HepG2 (cell line): ENCODE results near the gene SERHL2. TPM values are rescaled to one million over a fixed set of nuclear protein-coding genes. Genes with fewer than 3 reads are reported as not detected.

ENCODE experiments used
- CEBPG ChIP-seq: IDR thresholded peaks from 2 replicates; pipeline ENCODE4 v1.6.1; 2016
- EED ChIP-seq: sonication (generic); formaldehyde crosslinking; IDR thresholded peaks from 2 replicates; pipeline ENCODE4 v1.5.0; 2020; ENCODE audit warnings: mild to moderate bottlenecking, missing genetic modification reagents
- MTF2 ChIP-seq: sonication (generic); formaldehyde crosslinking; IDR thresholded peaks from 2 replicates; pipeline ENCODE4 v1.5.0; 2020; ENCODE audit warnings: missing genetic modification reagents, borderline replicate concordance
- NBN ChIP-seq: fragments of 450-650 bp; conservative IDR thresholded peaks from 2 replicates; pipeline ENCODE4 v1.6.1; 2017
- RXRB ChIP-seq: IDR thresholded peaks from 2 replicates; pipeline ENCODE4 v1.6.1; 2016; ENCODE audit warnings: borderline replicate concordance, missing genetic modification reagents, missing compliant biosample characterization
- SNAPC2 ChIP-seq: sonication (generic); formaldehyde crosslinking; IDR thresholded peaks from 2 replicates; pipeline ENCODE4 v1.8.1; 2022; ENCODE audit warnings: mild to moderate bottlenecking, missing genetic modification reagents
- TAF1 ChIP-seq: sonication (generic); formaldehyde crosslinking; IDR thresholded peaks from 2 replicates; pipeline ENCODE4 v1.4.0; 2020; ENCODE audit warnings: missing genetic modification reagents
- ZFP37 ChIP-seq: sonication (generic); formaldehyde crosslinking; IDR thresholded peaks from 2 replicates; pipeline ENCODE4 v1.4.0; 2020; ENCODE audit warnings: missing genetic modification reagents, borderline replicate concordance
- ZMYM2 ChIP-seq: sonication (generic); formaldehyde crosslinking; IDR thresholded peaks from 2 replicates; pipeline ENCODE4 v1.8.0; 2022; ENCODE audit warnings: mild to moderate bottlenecking, missing genetic modification reagents
- ZNF543 ChIP-seq: sonication (generic); formaldehyde crosslinking; IDR thresholded peaks from 2 replicates; pipeline ENCODE4 v1.4.0; 2020; ENCODE audit warnings: mild to moderate bottlenecking, missing genetic modification reagents
- ZNF556 ChIP-seq: sonication (generic); formaldehyde crosslinking; IDR thresholded peaks from 2 replicates; pipeline ENCODE4 v1.4.0; 2020; ENCODE audit warnings: mild to moderate bottlenecking, missing genetic modification reagents, borderline replicate concordance
- polyA plus RNA-seq, 8 experiments: library from polyadenylated mRNA; depleted of rRNA in 3 of 8; stranded (reverse) in 7 of 8; unstranded in 1 of 8; fragments of >200 nt; fragmentation: Illumina TruSeq in 4 of 8; extraction: Trizol in 4 of 8; gene quantifications; 2 replicates each; pipeline versions ENCODE4 v1.2.1 to v1.2.3, GENCODE V29; 2011 to 2016; ENCODE audit warnings: low read depth in 4 of 8, missing spikeins in 1 of 8, mixed read lengths in 1 of 8; ENCODE audit not compliant: insufficient read depth in 1 of 8
- total RNA-seq, 5 experiments: library from RNA; depleted of rRNA; stranded (reverse); fragments of >200 nt; fragmentation: Illumina TruSeq; extraction: Trizol; gene quantifications; 2 replicates each; pipeline ENCODE4 v1.2.3, GENCODE V29; 2016; ENCODE audit warnings: low read depth in 1 of 5
- TF ChIP-seq, protein P1 (sequence below): sonication (generic); formaldehyde crosslinking; IDR thresholded peaks from 2 replicates; pipeline ENCODE4 v1.5.1; 2020; ENCODE audit warnings: mild to moderate bottlenecking, missing genetic modification reagents, moderate library complexity
- TF ChIP-seq, protein P2 (sequence below): sonication (generic); formaldehyde crosslinking; IDR thresholded peaks from 2 replicates; pipeline ENCODE4 v1.5.1; 2020; ENCODE audit warnings: mild to moderate bottlenecking, missing genetic modification reagents, moderate library complexity
- TF ChIP-seq, protein P3 (sequence below): sonication (generic); formaldehyde crosslinking; IDR thresholded peaks from 2 replicates; pipeline ENCODE4 v1.4.0; 2020; ENCODE audit warnings: low read depth, mild to moderate bottlenecking, missing genetic modification reagents
- TF ChIP-seq, protein P4 (sequence below): IDR thresholded peaks from 2 replicates; pipeline ENCODE4 v1.6.1; 2016; ENCODE audit warnings: mild to moderate bottlenecking
- TF ChIP-seq, protein P5 (sequence below): sonication (generic); formaldehyde crosslinking; IDR thresholded peaks from 2 replicates; pipeline ENCODE4 v1.5.0; 2020; ENCODE audit warnings: missing genetic modification reagents, mild to moderate bottlenecking, borderline replicate concordance
- TF ChIP-seq, protein P6 (sequence below): IDR thresholded peaks from 2 replicates; pipeline ENCODE4 v1.6.1; 2016; ENCODE audit warnings: missing biosample characterization, missing genetic modification reagents, low read depth

SERHL2 gene
- total and polyA plus RNA-seq, 2 of the 13 experiments (the other 11 are each of a cell fraction or from before 2014, with no cell fraction given), result 1.0 to 1.8 TPM

DNA sequence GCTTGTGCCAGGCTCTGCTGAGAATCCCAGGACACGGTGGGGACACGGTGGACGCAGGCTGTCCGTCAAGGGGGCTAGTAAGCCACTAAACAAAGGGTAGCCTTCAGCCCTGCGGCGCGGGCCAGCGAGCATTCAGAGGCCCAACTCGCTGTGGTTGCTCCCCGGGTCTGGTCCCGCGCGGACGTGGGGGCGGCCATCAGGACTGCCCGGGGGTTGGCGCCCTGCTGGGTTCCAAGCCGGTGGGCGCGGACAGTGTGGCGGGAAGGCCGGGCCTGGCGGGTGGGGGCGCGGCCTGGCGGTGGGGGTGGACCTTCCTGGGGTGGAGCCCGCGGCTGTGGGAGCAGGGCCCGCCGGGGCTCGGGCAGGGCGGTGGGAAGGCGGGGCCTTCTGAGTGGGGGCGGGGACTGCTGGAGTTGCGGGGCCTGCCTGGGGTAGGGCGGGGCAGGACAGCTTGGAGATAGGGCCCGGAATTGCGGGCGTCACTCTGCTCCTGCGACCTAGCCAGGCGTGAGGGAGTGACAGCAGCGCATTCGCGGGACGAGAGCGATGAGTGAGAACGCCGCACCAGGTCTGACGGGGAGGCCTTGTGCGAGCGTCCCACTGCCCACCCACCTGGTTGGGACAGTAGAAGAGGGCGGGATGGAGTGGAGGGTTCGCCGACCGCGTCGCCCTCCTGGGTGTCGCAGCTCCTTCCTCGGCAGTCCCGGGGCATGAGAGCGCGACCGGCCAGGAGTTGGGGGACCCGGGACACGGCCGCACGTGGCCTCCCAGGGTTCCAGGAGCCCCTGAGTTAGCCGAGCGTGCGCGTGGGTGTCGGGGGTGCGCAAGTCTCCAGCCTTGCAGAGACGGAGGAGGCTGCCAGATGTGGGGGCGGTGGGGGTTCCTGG lies at the start of gene SERHL2 (continued):
- TF ChIP-seq, protein P1, sequence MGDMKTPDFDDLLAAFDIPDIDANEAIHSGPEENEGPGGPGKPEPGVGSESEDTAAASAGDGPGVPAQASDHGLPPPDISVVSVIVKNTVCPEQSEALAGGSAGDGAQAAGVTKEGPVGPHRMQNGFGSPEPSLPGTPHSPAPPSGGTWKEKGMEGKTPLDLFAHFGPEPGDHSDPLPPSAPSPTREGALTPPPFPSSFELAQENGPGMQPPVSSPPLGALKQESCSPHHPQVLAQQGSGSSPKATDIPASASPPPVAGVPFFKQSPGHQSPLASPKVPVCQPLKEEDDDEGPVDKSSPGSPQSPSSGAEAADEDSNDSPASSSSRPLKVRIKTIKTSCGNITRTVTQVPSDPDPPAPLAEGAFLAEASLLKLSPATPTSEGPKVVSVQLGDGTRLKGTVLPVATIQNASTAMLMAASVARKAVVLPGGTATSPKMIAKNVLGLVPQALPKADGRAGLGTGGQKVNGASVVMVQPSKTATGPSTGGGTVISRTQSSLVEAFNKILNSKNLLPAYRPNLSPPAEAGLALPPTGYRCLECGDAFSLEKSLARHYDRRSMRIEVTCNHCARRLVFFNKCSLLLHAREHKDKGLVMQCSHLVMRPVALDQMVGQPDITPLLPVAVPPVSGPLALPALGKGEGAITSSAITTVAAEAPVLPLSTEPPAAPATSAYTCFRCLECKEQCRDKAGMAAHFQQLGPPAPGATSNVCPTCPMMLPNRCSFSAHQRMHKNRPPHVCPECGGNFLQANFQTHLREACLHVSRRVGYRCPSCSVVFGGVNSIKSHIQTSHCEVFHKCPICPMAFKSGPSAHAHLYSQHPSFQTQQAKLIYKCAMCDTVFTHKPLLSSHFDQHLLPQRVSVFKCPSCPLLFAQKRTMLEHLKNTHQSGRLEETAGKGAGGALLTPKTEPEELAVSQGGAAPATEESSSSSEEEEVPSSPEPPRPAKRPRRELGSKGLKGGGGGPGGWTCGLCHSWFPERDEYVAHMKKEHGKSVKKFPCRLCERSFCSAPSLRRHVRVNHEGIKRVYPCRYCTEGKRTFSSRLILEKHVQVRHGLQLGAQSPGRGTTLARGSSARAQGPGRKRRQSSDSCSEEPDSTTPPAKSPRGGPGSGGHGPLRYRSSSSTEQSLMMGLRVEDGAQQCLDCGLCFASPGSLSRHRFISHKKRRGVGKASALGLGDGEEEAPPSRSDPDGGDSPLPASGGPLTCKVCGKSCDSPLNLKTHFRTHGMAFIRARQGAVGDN (CRISPR knock-in tag), result peak; percentile 79
- TF ChIP-seq ZNF543 (CRISPR knock-in tag) (no peak), NBN (no peak), ZMYM2 (peak; percentile 45; the same call in 1 of the 2 replicates), EED (CRISPR knock-in tag) (peak; percentile 43; the same call in 1 of the 2 replicates), TAF1 (CRISPR knock-in tag) (peak; percentile 62; the same call in 1 of the 2 replicates), MTF2 (CRISPR knock-in tag) (no peak), RXRB (CRISPR knock-in tag) (peak; percentile 26; the same call in 1 of the 2 replicates), ZFP37 (CRISPR knock-in tag) (no peak), SNAPC2 (CRISPR knock-in tag) (no peak), CEBPG (CRISPR knock-in tag) (no peak), ZNF556 (CRISPR knock-in tag) (0 out of 2 replicates have a peak, but pooled peaks have one; percentile 59)
- TF ChIP-seq, protein P2, sequence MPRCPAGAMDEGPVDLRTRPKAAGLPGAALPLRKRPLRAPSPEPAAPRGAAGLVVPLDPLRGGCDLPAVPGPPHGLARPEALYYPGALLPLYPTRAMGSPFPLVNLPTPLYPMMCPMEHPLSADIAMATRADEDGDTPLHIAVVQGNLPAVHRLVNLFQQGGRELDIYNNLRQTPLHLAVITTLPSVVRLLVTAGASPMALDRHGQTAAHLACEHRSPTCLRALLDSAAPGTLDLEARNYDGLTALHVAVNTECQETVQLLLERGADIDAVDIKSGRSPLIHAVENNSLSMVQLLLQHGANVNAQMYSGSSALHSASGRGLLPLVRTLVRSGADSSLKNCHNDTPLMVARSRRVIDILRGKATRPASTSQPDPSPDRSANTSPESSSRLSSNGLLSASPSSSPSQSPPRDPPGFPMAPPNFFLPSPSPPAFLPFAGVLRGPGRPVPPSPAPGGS, result 0 out of 2 replicates have a peak, but pooled peaks have one; percentile 52
- TF ChIP-seq, protein P3, sequence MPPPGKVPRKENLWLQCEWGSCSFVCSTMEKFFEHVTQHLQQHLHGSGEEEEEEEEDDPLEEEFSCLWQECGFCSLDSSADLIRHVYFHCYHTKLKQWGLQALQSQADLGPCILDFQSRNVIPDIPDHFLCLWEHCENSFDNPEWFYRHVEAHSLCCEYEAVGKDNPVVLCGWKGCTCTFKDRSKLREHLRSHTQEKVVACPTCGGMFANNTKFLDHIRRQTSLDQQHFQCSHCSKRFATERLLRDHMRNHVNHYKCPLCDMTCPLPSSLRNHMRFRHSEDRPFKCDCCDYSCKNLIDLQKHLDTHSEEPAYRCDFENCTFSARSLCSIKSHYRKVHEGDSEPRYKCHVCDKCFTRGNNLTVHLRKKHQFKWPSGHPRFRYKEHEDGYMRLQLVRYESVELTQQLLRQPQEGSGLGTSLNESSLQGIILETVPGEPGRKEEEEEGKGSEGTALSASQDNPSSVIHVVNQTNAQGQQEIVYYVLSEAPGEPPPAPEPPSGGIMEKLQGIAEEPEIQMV (CRISPR knock-in tag), result 0 out of 2 replicates have a peak, but pooled peaks have one; percentile 35
- TF ChIP-seq, protein P4, sequence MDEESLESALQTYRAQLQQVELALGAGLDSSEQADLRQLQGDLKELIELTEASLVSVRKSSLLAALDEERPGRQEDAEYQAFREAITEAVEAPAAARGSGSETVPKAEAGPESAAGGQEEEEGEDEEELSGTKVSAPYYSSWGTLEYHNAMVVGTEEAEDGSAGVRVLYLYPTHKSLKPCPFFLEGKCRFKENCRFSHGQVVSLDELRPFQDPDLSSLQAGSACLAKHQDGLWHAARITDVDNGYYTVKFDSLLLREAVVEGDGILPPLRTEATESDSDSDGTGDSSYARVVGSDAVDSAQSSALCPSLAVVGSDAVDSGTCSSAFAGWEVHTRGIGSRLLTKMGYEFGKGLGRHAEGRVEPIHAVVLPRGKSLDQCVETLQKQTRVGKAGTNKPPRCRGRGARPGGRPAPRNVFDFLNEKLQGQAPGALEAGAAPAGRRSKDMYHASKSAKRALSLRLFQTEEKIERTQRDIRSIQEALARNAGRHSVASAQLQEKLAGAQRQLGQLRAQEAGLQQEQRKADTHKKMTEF (CRISPR knock-in tag), result 0 out of 2 replicates have a peak, but pooled peaks have one; percentile 14
- TF ChIP-seq, protein P5, sequence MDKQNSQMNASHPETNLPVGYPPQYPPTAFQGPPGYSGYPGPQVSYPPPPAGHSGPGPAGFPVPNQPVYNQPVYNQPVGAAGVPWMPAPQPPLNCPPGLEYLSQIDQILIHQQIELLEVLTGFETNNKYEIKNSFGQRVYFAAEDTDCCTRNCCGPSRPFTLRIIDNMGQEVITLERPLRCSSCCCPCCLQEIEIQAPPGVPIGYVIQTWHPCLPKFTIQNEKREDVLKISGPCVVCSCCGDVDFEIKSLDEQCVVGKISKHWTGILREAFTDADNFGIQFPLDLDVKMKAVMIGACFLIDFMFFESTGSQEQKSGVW (CRISPR knock-in tag), result no peak
- TF ChIP-seq, protein P6, sequence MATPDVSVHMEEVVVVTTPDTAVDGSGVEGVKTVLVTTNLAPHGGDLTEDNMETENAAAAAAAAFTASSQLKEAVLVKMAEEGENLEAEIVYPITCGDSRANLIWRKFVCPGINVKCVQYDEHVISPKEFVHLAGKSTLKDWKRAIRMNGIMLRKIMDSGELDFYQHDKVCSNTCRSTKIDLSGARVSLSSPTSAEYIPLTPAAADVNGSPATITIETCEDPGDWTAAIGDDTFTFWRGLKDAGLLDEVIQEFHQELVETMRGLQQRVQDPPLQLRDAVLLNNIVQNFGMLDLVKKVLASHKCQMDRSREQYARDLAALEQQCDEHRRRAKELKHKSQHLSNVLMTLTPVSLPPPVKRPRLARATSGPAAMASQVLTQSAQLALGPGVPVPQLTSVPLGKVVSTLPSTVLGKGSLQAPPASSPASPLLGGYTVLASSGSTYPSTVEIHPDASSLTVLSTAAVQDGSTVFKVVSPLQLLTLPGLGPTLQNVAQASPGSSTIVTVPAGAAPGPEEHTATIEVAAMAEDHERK, result no peak
